ENCODE measurements around the gene TM2D3. TPM values are rescaled to one million over a fixed set of nuclear protein-coding genes. Genes with fewer than 3 reads are reported as not detected.

The TM2D3 gene
- total RNA-seq, 1 experiment from 2014 or later: 34.9 TPM

DNA sequence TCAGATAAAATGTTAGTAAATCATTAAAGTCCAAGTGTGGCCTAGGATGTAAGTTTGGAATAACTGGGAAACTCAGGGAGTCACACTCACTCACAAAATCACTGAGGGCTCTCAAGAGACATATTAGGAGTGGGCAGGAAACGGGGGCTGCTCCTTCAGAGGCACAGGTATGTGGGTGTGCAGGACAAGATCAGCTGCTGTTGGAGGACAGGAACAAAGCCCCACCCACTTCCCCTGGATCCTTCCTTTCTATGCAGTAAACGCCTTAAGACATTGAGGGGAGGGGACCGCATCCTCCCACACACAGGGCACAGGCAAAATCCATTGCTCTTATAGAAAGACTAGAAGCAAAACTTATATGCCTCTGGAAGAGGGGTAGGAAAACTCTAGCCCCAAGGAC lies 30.2 kb downstream of the TM2D3 start:
- Histone ChIP-seq H3K27ac (ENCODE audit: insufficient read length, low read depth, low read length) (no peak overlapping the region), H3K56ac (ENCODE audit: insufficient read length, low read depth, low read length) (no peak overlapping the region)

More for the DNA sequence above, 30.2 kb downstream of the TM2D3 start:
- H3K36me3 Mint-ChIP-seq (ENCODE audit: insufficient read depth in 1 of 3, low read depth in 3 of 3): peaks cover 23 to 35% (median 23%) of the 10 kb centered on the region in 3 experiments
- H4K5ac ChIP-seq (ENCODE audit: insufficient read length, low read depth, low read length): no peak overlapping the region
- H3T11ph ChIP-seq (ENCODE audit: low read length): no peak overlapping the region
- H3K79me1 ChIP-seq (ENCODE audit: insufficient read depth, low read depth, low read length, poor library complexity, severe bottlenecking): no peaks in the 10 kb centered on the region
- DNase-seq: no peak
- H3K9ac ChIP-seq (ENCODE audit: extremely low read depth, insufficient read length, low read length): no peak overlapping the region
- H3K4me3 Mint-ChIP-seq: no peak overlapping the region
- H3K9me3 Mint-ChIP-seq: peaks cover 21 to 30% of the 10 kb centered on the region in 2 experiments
- H3K18ac ChIP-seq (ENCODE audit: insufficient read length, low read depth, low read length): no peak overlapping the region
- H2BK120ac ChIP-seq (ENCODE audit: low read depth, low read length, poor library complexity, severe bottlenecking): no peak overlapping the region
- no peaks in the 10 kb centered on the region for H3K23me2 ChIP-seq (ENCODE audit: insufficient read length, low read depth, low read length, poor library complexity, severe bottlenecking)
- no peak overlapping the region for H3K14ac ChIP-seq (ENCODE audit: insufficient read depth, low read length)
- no peaks in the 10 kb centered on the region for H3K4me1 ChIP-seq (ENCODE audit: insufficient read depth, low read length)
- H3K27me3 Mint-ChIP-seq (ENCODE audit: low read depth): no peaks in the 10 kb centered on the region
- H3K4ac ChIP-seq (ENCODE audit: low read depth, low read length): no peak overlapping the region
- no peak overlapping the region for H2AK5ac ChIP-seq (ENCODE audit: insufficient read length, low read length)
- H3K27ac Mint-ChIP-seq: no peak overlapping the region
- H3K23ac ChIP-seq (ENCODE audit: insufficient read length, low read depth, low read length): no peak overlapping the region
- peaks cover 30 to 37% of the 10 kb centered on the region in 2 experiments for H3K4me1 Mint-ChIP-seq
- no peak overlapping the region for H2BK15ac ChIP-seq (ENCODE audit: low read depth, low read length)
- H4K91ac ChIP-seq (ENCODE audit: insufficient read length, low read depth, low read length): no peak overlapping the region
- H2AFZ ChIP-seq (ENCODE audit: low read length): no peak overlapping the region
- H4K8ac ChIP-seq (replicated peaks; ENCODE audit: insufficient read length, low read depth, low read length): no peak overlapping the region
- H3K4me2 ChIP-seq (ENCODE audit: insufficient read depth, insufficient read length, low read length): no peak overlapping the region
- H2BK5ac ChIP-seq (ENCODE audit: insufficient read length, low read length): no peak overlapping the region
- no peak overlapping the region for H2BK12ac ChIP-seq (ENCODE audit: insufficient read length, low read depth, low read length)
- H2BK20ac ChIP-seq (ENCODE audit: low read depth, low read length, poor library complexity, severe bottlenecking): no peak overlapping the region
- TF ChIP-seq, protein P1, sequence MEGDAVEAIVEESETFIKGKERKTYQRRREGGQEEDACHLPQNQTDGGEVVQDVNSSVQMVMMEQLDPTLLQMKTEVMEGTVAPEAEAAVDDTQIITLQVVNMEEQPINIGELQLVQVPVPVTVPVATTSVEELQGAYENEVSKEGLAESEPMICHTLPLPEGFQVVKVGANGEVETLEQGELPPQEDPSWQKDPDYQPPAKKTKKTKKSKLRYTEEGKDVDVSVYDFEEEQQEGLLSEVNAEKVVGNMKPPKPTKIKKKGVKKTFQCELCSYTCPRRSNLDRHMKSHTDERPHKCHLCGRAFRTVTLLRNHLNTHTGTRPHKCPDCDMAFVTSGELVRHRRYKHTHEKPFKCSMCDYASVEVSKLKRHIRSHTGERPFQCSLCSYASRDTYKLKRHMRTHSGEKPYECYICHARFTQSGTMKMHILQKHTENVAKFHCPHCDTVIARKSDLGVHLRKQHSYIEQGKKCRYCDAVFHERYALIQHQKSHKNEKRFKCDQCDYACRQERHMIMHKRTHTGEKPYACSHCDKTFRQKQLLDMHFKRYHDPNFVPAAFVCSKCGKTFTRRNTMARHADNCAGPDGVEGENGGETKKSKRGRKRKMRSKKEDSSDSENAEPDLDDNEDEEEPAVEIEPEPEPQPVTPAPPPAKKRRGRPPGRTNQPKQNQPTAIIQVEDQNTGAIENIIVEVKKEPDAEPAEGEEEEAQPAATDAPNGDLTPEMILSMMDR (conservative IDR thresholded peaks at IDR 0.05): no peak
- no peaks in the 10 kb centered on the region for H3K27me3 ChIP-seq (ENCODE audit: insufficient read depth, low read length)
- H3K79me2 ChIP-seq (ENCODE audit: insufficient read depth, low read length): 0 out of 2 replicates have a peak, but pooled peaks cover 2% of the 10 kb centered on the region
- no peaks in the 10 kb centered on the region for H4K20me1 ChIP-seq (ENCODE audit: control insufficient read depth, insufficient read depth, insufficient read length)
- no peaks in the 10 kb centered on the region for H3K9me3 ChIP-seq (ENCODE audit: control insufficient read depth, low read depth, low read length)
- WGBS (ENCODE audit: extremely low coverage, insufficient read length, low lambda C conversion rate): no CpG with 5 or more reads among the region's 3 CpGs

All from H9 (cell line).